Adrenal gland (tissue), 12 donors: ENCODE results near the gene PRKCSH. TPM values are rescaled to one million over a fixed set of nuclear protein-coding genes. Genes with fewer than 3 reads are reported as not detected.

Experiments
- DNase-seq, 7 donors: peaks; one replicate each; pipeline ENCODE4 v3.0.0-alpha.2; 2019 to 2020
- H3K27ac ChIP-seq, 5 donors: fragments of 200-600 bp; sonication (generic) in 4 of 5; 1 replicate in 3 of 5; 2 replicates in 2 of 5; pipeline versions ENCODE4 v1.5.1 to v1.8.0; 2016 to 2020; ENCODE audit warnings: mild to moderate bottlenecking in 1 of 5
- H3K27me3 ChIP-seq: fragments of 200-600 bp; 2 replicates; pipeline ENCODE4 v1.8.0; 2021
- H3K36me3 ChIP-seq, 2 donors: fragments of 200-600 bp; replicated peaks in 1 of 2; 1 replicate in 1 of 2; 2 replicates in 1 of 2; pipeline versions ENCODE4 v1.5.1 to v1.8.0; 2018 to 2022
- H3K4me1 ChIP-seq, 2 donors: fragments of 200-600 bp; replicated peaks in 1 of 2; 1 replicate in 1 of 2; 2 replicates in 1 of 2; pipeline versions ENCODE4 v1.5.1 to v1.8.0; 2018 to 2021
- H3K4me3 ChIP-seq, 4 donors: fragments of 200-600 bp; sonication (generic) in 3 of 4; one replicate each; pipeline ENCODE4 v1.5.1; 2016 to 2018
- H3K9me3 ChIP-seq, 3 donors: fragments of 200-600 bp; sonication (generic) in 1 of 3; replicated peaks in 1 of 3; 1 replicate in 2 of 3; 2 replicates in 1 of 3; pipeline versions ENCODE4 v1.5.1 to v1.8.0; 2016 to 2021
- POLR2A ChIP-seq, 2 donors: fragments of 450-650 bp; IDR thresholded peaks; one replicate each; pipeline ENCODE4 v1.6.1; 2017; ENCODE audit warnings: antibody characterized with exemption in 2 of 2, mild to moderate bottlenecking in 2 of 2, moderate library complexity in 1 of 2
- WGBS, 4 donors: extraction: QIAGEN DNeasy Blood & Tissue Kit in 2 of 4; methylation state at CpG; one replicate each; pipeline versions ENCODE4 v1.1.5 to v1.1.7; 2013 to 2017; 5-methylcytosine and 5-hydroxymethylcytosine counted together
- intact Hi-C, 2 donors: fragments of 100-400 bp; cut with DNase I; formaldehyde crosslinking; loops; one replicate each; pipeline versions ENCODE4 v1.14.1 to v1.15.0; 2022 to 2023
- polyA plus RNA-seq, 3 donors: library from polyadenylated mRNA; stranded (reverse); fragments of 200-250 nt in 2 of 3; fragments of 350-450 nt in 1 of 3; fragmentation: Illumina TruSeq in 1 of 3; extraction: RNeasy Lipid Tissue Mini Kit (QIAGEN cat#74804) in 1 of 3; gene quantifications; one replicate each; pipeline ENCODE4 v1.2.3, GENCODE V29; 2013 to 2014
- total RNA-seq, 9 donors: library from RNA; depleted of rRNA in 4 of 9; stranded (reverse); fragments of >200 nt in 4 of 9; fragments of 120-200 nt in 1 of 9; fragmentation: NEBNext Ultra II Directional in 1 of 9; extraction: Animal tissue kit (Norgen Biotek cat#: 25700) in 1 of 9; gene quantifications; one replicate each; pipeline versions ENCODE4 v1.1.0 to v1.2.4, GENCODE V29; 2013 to 2023
- TF ChIP-seq, protein P1 (sequence below), 6 experiments: fragments of 450-650 bp in 4 of 6; fragments of 200-600 bp in 2 of 6; sonication (generic) in 1 of 6; IDR thresholded peaks; 1 replicate in 5 of 6; 2 replicates in 1 of 6; pipeline versions ENCODE4 v1.5.1 to v1.8.0; 2016 to 2021; ENCODE audit warnings: antibody characterized with exemption in 6 of 6, mild to moderate bottlenecking in 2 of 6, moderate library complexity in 1 of 6
- donor health status: healthy with polysubstance abuse.
- donor health status: Bipolar disorder and iron deficiency.
- donor health status: DM: yes; HTN: yes; CAD: no.
- donor health status: DM: no; HTN: no; CAD: no.
- donor health status: DM: no; HTN: no; CAD: no.
- donor health status: DM: yes; HTN: yes; CAD: no.

PRKCSH gene
- total and polyA plus RNA-seq, 12 donors: 64.4 to 359 (median 203) TPM

DNA sequence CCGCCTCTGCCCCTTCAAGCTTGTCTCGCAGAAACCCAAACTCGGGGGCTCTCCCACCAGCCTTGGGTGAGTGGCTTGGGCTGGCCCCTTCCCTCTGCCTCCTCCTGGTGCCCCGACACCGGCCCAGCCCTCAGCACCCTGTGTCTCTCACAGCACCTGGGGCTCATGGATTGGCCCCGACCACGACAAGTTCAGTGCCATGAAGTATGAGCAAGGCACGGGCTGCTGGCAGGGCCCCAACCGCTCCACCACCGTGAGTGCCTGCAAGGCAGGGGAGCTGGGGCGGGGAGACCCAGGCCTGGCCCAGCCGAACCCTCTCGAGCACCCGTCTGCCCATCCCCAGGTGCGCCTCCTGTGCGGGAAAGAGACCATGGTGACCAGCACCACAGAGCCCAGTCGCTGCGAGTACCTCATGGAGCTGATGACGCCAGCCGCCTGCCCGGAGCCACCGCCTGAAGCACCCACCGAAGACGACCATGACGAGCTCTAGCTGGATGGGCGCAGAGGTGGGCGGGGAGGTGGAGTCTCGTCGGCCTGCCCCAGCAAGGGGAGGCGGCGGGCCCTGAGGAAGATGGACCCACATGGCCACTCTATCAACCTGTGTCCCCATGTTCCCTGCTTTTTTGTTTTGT, 13.6 kb downstream of the PRKCSH start:
- WGBS, 4 donors: 93 to 97% (median 93%) methylated on average over 13 to 31 of the region's 31 CpGs
- H3K4me1 ChIP-seq: peaks cover 0 to 3% of the 10 kb centered on the region in 2 donors
- no peak for TF ChIP-seq POLR2A (IDR thresholded peaks at IDR 0.05)
- TF ChIP-seq, protein P1, sequence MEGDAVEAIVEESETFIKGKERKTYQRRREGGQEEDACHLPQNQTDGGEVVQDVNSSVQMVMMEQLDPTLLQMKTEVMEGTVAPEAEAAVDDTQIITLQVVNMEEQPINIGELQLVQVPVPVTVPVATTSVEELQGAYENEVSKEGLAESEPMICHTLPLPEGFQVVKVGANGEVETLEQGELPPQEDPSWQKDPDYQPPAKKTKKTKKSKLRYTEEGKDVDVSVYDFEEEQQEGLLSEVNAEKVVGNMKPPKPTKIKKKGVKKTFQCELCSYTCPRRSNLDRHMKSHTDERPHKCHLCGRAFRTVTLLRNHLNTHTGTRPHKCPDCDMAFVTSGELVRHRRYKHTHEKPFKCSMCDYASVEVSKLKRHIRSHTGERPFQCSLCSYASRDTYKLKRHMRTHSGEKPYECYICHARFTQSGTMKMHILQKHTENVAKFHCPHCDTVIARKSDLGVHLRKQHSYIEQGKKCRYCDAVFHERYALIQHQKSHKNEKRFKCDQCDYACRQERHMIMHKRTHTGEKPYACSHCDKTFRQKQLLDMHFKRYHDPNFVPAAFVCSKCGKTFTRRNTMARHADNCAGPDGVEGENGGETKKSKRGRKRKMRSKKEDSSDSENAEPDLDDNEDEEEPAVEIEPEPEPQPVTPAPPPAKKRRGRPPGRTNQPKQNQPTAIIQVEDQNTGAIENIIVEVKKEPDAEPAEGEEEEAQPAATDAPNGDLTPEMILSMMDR (IDR thresholded peaks at IDR 0.05): no peak
- intact Hi-C loops: loop anchor here (5.0 to 10.0 kb wide), 3 partner anchors 67 to 157 kb away; partner anchors contain the start of genes EPOR (in 1 of the 2) and TSPAN16 (in 1 of the 2)
- H3K36me3 ChIP-seq: peaks cover 0 to 59% of the 10 kb centered on the region in 2 donors
- H3K27me3 ChIP-seq: no peaks in the 10 kb centered on the region
- no peak overlapping the region for H3K27ac ChIP-seq
- no peaks in the 10 kb centered on the region for H3K9me3 ChIP-seq
- H3K4me3 ChIP-seq: no peak overlapping the region
- DNase-seq: no peak

DNA sequence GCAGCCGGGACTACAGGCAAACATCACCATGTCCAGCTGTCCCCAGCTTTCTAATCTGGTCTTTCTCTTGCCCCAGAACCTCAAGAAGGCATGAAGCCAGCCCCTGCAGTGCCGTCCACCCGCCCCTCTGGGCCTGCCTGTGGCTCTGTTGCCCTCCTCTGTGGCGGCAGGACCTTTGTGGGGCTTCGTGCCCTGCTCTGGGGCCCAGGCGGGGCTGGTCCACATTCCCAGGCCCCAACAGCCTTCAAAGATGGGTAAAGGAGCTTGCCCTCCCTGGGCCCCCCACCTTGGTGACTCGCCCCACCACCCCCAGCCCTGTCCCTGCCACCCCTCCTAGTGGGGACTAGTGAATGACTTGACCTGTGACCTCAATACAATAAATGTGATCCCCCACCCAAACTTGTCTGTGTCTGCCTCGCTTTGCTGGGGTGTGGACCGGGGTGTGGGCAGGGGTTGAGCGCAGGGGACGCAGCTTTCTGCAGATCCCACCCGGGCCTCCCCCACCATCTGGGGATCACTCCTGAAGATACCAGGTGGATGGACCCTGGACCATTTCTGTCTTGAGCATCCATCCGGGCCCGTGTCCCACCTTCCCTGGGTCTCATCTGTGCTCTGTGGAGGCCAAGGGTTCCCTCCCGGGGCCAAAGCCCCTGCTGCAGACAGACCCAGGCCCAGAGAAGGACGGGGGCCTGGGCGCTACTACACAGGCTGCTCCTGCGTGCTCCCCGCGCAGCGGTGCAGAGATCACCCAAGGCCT, 15.3 kb downstream of the PRKCSH start:
- intact Hi-C loops: no loop called here
- no peak for DNase-seq
- H3K4me1 ChIP-seq: peaks cover 0 to 5% of the 10 kb centered on the region in 2 donors
- WGBS, 4 donors: 89 to 93% (median 91%) methylated on average over 10 to 21 of the region's 21 CpGs
- H3K27ac ChIP-seq: no peak overlapping the region
- H3K4me3 ChIP-seq: no peak overlapping the region
- TF ChIP-seq, protein P1 (IDR thresholded peaks at IDR 0.05): no peak
- no peak for TF ChIP-seq POLR2A (IDR thresholded peaks at IDR 0.05)
- no peaks in the 10 kb centered on the region for H3K9me3 ChIP-seq
- H3K27me3 ChIP-seq: no peaks in the 10 kb centered on the region
- H3K36me3 ChIP-seq: peaks cover 0 to 43% of the 10 kb centered on the region in 2 donors

DNA sequence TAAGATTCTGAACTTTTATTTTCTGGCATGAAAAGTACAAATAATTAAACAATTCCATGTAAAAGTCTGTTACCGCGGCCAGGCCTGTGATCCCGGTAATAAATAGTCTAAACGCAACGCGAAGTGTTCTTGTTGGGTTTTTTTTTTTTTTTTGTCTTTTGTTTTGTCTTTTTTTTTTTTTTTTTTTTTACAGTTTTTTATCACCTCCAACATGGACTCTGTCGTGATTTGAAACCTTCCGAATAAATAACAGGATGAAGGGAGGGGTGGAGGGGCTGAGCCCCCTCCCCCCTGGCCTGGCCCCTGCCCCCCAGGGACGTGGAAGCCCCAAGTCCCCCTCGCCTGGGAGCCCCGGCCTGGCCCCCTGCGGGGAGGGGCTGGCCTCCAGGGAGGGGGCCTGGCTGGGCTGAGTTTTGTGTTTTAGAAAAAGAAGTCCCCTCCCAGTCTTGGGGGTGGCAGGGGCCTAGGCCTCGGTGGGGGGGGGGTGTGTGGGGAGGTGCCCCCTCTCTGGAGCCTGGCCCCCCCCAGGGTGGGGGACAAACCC, 16.0 kb downstream of the PRKCSH start:
- H3K27ac ChIP-seq: no peak overlapping the region
- no peak overlapping the region for H3K4me3 ChIP-seq
- intact Hi-C loops: no loop called here
- H3K4me1 ChIP-seq: peaks cover 0 to 5% of the 10 kb centered on the region in 2 donors
- no peak for DNase-seq
- no peaks in the 10 kb centered on the region for H3K9me3 ChIP-seq
- TF ChIP-seq POLR2A (IDR thresholded peaks at IDR 0.05): no peak
- TF ChIP-seq, protein P1 (IDR thresholded peaks at IDR 0.05): no peak
- 47 to 59% (median 51%) methylated on average over 9 to 13 of the region's 13 CpGs for WGBS, 4 donors
- no peaks in the 10 kb centered on the region for H3K27me3 ChIP-seq
- peaks cover 0 to 40% of the 10 kb centered on the region in 2 donors for H3K36me3 ChIP-seq

DNA sequence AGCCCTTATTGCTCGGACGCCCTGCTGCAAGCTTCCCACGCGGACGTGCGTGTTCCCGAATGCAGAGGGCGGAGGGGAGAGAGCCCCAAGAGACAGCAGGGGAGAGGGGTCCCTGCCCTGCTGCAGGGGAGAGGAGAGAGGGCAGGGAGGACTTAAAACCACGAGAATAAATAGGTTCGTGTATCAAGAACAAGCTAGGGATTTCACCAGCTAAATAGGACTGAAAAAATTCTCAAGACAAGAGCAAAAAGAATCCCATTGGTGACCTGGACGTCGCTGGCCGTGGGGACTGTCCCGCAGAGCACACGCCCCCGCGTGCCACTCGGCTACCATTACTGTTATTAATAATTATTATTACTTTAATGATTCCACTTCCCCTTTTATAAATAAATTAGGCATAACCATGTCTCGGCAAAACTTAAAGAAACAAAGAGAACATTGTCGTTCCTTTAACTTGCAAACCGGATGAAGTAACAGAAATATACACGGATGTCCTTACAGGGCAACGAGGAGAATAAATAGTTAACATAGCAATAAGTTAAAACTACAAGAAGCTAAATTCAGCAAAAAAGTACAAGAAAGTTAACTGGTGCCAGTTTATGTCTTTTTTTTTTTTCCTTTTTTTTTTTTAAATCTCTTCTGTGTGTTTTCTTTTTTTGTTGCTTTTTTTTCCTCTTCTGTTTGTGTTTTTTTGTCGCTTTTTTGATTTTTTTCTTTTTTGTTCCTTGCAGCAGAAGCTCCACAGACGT, 16.6 kb downstream of the PRKCSH start:
- Histone ChIP-seq H3K36me3 (peaks cover 0 to 36% of the 10 kb centered on the region in 2 donors), H3K27ac (no peak overlapping the region), H3K4me1 (peaks cover 0 to 5% of the 10 kb centered on the region in 2 donors), H3K4me3 (no peak overlapping the region), H3K27me3 (no peaks in the 10 kb centered on the region), H3K9me3 (no peaks in the 10 kb centered on the region)
- no peak for DNase-seq
- intact Hi-C loops: no loop called here
- 52 to 56% (median 55%) methylated on average over 20 to 25 of the region's 25 CpGs for WGBS, 4 donors
- no peak for TF ChIP-seq POLR2A (IDR thresholded peaks at IDR 0.05)
- TF ChIP-seq, protein P1 (IDR thresholded peaks at IDR 0.05): no peak
